Right renal pelvis (tissue), 4 donors: ENCODE measurements around the gene DSTYK. TPM values are rescaled to one million over a fixed set of nuclear protein-coding genes. Genes with fewer than 3 reads are reported as not detected.
"Not testable (repeated sequence)": the region's sequence is repeated elsewhere in the genome, so short reads cannot be mapped to it uniquely, and the experiment has no call there.

Source experiments
- DNase-seq, 4 donors: peaks; one replicate each; pipeline ENCODE4 v3.0.0-alpha.2; 2013; ENCODE audit warnings: low read depth in 4 of 4, low spot score in 3 of 4, missing footprints in 1 of 4
- polyA plus RNA-seq, 4 donors: library from polyadenylated mRNA; unstranded; fragments of 120-200 nt; gene quantifications; one replicate each; pipeline ENCODE4 v1.2.1, GENCODE V29; 2013; ENCODE audit not compliant: insufficient read length in 4 of 4

Gene DSTYK
- polyA plus RNA-seq, 4 donors = 18.6 to 21.6 (median 20.7) TPM

DNA sequence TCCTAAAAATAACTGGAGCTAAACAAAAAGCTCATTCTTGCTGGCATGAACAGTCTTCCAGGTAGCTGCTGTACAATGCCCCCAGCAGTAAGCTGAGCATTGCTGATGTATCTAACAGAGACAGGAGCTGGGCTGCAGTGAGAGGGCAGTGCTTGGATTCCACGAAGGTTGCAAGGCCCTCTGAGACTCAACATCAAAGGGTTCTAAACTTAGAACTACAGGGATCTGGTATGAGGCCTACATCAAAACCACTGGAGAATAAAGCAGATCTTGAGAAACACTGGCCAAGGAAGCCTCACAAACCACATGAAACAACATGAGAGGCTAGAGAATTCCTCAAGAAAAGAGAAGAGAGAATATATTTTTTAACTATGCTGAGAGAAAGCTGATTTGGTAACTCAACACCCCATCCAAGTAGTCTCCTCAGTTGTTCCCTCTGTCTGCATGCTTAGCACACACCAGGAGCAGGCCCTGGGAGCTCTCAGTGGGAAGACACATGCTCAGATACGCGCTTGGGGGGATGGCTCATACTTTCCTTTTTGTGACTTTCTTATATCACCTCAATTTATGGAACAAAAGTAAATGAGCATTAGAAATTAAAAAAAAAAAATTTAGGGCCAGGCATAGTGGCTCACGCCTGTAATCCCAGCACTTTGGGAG is 27.7 kb downstream of the DSTYK start:
- no peak for DNase-seq

DNA sequence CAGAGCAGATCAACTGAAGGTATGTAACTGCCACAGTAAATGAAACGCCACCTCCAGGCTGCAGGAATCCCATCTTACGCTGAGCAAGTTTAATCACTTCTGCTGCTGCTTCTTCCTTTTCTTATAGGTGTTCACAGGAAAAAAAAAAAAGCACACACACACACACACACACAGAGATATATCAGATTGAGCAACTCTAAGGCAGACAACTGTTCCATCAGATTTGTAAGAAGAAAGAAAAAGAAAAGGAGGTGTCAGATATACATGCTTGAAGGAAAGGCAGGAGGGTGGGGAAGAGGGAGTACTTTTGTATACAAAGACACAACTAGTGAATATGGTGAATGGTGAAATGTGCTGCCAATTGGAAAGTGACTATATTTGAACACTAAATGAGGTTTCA is 28.6 kb downstream of the DSTYK start:
- no peak for DNase-seq

DNA sequence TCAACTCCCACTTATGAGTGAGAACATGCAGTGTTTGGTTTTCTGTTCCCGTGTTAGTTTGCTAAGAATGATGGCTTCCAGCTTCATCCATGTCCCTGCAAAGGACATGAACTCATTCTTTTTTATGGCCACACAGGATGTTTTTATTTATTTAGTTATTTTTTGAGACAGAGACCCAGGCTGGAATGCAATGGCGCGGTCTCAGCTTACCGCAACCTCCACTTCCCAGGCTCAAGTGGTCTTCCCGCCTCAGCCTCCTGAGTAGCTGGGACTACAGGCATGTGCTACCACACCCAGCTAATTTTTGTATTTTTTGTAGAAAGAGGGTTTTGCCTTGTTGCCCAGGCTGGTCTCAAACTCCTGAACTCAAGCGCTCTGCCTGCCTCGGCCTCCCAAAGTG is 31.2 kb downstream of the DSTYK start:
- not testable (repeated sequence) for DNase-seq

DNA sequence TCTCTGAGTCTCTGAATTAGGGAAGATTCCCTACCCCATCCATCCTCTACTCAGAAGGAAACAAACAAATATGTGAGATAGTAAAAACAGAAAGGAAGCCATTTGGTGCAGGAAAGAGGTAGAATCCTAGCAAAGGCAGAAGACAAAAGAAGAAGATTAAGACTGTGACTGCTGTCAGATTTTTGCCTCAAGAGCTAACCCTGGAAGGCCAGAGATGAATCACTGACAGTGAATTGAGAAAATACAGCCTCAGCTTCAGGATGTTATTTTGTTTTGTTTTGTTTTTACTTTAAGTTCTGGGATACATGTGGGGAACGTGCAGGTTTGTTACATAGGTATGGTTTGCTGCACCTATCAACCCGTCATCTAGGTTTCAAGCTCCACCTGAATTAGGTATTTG is 31.7 kb downstream of the DSTYK start:
- DNase-seq = no peak

DNA sequence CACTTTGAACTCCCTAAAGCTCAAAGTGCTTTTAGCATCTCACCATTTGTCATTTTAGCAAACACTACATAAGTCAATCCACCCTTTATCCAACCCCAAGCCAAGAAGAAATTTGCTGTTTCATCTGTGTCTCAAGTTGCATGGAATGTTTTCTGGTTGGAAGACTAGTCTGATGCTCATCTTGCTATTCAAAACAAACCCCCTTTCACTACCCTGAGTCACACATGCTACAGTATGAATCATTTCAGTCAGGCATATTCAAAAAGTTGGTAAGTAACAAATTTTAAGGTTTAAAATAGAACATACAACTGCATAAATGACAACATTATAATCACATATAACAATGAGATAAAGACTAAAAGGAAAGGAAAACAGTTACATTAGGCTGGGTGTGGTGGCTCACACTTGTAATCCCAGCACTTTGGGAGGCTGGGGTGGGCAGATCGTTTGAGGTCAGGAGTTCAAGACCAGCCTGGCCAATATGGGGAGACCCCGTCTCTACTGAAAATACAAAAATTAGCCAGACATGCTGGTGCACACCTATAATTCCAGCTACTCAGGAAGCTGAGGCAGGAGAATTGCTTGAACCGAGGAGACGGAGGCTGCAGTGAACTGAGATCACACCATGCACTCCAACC is 38.7 kb downstream of the DSTYK start:
- no peak for DNase-seq

DNA sequence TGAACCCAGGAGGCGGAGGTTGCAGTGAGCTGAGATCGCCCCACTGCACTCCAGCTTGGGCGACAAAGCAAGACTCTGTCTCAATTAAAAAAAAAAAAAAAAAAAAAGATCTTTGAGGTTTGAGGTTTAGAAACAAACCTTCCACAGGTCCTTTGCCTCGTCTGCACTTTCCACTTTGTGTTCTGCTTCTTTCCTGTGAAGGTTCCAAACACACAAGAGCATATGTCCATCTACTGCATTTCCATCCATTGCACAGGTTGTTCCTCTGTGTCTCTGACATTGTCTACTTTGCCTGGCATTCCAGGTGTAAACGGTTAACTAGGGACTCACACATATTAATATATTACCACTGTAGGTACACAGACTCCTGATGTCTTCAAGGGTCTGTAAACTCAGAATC is 40.1 kb downstream of the DSTYK start:
- no peak for DNase-seq

DNA sequence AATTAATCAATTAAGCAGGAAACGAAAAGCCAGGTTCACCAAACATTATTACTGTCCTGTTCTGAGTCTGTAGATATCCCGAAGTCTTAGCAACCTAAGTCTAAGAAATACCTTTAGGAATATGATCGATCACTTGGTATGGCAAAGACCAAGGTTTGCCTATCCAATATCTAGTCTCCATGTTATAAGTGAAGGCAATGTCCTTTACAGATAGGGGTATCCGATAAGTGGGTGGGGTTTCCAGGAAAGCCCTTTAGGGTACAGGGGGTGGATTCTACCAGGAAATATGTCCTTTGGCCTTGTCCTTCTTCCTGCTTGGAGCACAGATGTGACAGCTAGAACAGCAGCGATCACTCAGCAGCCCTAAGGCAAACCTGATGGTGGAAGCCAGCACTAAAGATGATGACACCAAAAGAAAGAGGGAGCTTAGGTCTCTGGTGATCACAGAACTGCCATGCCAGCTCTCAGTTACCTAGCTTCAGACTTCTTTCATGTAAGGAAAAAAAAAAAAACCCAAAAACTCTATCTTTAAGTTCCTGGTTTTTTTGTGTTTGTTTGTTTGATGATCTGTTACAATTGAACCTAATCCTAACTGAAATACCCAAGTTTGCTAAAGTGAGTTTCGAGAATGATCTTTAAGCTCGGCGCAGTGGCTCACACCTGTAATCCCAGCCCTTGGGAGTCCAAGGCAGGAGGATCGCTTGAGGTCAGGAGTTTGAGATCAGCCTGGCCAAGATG is 40.8 kb downstream of the DSTYK start:
- DNase-seq = no peak

DNA sequence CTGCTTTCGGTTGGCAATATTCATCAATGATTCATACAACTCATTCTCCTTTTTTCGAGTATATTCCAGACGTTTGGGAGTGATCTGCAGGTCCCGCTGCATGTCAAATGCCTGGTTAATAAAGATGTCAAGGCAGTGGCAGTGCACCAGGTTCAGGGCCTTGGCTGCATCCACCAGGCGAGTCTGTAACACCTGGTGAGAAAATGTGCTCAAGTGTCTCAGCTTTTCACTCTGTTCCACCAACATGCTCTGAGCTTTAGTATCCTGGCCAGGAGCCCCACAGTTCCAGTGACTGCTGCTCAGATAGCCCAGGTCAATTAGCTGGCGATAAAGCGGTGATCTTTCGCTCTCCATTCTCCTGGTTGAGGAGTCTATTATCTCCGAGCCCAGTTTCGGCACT is 42.3 kb downstream of the DSTYK start:
- DNase-seq = no peak

DNA sequence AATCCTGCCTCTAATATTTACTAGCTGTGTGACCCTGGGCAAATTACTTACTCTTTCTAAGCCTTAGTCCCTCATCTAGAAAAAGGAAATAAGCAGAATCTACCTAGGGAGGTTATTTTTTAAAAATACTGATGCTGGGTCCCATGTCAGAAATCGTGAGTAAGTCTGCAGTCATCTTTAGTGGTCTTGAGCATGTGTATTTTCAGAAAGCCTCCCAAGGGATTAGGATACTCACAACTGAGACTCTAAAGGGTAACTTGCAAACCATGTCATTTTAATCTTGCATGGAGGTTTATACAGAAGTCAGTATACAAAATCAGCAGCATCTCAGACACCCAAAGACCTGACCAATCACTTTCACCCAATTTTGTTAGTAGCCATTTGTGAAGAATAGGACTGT is 43.2 kb downstream of the DSTYK start:
- no peak for DNase-seq

DNA sequence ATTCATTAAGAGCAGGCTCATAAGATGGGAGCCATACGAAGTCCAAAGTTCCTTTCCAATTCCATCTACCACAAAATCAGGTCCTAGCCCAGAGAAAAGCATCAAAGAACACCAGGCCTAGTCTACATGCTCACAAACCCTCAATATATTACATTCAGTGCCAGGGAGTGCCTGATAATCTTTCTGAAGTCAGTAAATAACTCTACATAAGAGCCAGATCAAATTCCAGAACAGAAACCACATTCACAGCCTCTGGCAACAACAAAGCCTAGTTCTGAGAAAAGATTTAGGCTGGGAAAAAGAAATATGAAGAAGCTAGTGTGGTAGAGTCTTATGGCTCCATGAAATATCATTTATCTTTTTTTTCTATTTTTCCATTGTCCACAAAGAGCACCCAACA is 49.2 kb downstream of the DSTYK start:
- no peak for DNase-seq

DNA sequence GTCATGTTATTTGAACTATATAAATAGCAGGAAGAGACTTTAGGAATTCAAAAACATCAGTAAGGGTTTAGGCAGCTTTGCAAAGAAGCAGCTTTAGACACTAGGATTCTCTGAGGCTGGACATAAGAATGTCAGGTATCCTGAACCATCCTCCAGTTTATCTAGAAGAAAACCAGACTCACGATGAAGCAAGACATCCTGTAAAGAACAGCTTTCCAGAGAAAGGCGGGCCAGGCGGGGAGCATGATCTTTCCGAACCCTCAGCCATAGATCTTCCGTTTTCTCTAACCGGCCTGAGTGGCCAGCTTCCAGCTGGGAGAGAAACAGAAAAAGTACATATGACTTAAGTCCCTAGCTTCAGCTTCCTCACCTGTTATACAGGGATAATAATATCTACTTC is 50.4 kb downstream of the DSTYK start:
- DNase-seq = no peak

DNA sequence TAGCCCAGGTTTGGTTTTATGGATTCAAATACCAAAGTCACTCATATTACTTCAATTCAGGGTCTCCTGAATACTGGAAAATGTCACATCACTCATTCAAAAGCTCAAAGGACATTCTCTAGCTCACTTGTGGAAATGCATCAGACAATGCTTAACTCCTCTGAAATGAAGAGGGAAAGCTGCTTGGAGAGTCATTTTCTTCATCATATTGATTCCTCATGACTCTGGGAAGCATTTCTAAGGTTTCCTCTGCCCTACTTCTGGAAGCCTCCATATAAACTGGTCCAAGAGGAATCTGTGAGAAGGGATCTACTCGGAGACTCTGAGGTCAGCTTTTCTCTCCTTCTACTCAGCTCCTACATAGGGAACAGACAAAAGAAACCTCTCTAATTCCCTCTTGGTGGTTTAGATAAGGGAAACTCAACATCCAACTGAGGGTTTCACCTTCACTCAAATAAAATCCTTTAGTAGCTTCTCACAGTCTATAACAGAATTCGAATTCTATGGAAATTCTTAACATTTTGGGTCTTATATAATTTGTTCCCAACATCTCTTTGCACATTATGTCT is 53.4 kb downstream of the DSTYK start:
- DNase-seq = no peak

DNA sequence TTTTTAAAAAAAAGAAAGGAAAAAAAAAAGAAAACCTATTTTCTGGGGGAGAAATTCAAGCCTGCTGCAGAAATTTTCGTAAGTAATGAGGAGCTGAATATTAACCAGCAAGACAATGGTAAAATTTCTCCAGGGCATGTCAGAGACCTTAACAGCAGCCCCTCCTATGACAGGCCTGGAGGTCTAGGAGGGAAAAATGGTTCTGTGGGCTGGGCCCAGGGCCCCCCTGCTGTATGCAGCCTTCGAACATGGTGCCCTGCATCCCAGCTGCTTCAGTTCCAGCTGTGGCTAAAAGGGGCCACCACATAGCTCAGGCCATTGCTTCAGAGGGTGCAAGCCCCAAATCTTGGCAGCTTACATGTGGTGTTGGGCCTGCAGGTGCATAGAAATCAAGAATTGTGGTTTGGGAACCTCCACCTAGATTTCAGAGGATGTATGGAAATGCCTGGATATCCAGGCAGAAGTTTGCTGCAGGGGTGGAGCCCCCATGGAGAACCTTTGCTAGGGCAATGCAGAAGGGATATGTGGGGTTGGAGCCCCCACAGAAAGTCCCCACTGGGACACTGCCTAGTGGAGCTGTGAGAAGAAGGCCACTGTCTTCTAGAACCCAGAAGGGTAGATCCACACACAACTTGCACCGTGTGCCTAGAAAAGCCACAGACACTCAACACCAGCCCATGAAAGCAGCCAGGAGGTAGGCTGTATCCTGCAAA is 55.7 kb downstream of the DSTYK start:
- DNase-seq = not testable (repeated sequence)

DNA sequence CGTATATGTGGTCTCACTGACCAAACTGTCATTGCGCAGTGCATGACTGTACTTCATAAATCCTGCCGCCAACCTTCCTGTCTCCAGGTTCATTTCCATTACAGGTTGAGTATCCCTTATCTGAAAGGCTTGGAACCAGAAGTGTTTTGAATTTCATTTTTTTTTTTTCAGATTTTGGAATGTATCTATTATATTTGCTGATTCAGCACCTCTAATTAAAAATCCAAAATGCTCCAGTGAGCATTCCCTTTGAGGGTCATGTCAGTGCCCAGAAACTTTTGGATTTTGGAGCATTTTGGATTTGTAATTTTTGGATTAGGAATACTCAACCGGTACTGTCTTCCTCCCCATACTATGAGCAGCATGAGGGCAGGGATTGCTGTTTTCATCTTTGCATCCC is 59.0 kb downstream of the DSTYK start:
- DNase-seq = no peak

DNA sequence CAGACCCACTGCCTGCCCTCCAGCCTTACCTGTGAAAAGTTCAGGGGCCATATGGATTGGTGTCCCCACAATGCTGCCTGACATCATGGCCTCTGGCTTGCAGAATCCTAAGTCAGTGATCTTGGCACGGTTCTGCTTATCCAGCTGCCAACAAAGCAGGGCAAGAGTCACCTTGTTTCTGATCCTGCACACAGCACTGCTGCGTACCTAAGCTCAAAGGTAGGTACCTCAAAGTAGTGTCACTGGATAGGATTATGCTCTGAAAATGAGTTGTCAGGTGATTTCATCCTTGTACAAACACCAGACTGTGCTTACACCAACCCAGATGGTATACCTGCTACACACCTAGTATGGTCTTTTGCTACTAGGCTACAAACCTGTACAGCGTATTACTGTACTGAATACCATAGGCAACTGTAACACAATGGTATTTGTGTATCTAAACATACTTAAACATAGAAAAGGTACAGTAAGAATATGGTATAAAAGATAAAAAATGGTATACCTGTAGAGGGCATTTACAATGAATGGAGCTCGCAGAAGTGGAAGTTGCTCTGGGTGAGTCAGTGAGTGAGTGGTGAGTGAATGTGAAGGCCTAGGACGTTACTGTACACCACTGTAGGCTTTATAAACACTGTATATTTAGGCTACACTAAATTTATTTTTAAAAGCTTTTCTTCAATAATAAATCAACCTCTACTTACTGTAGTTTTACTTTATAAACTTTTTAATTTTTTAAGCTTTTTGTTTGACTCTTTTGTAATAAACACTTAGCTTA is 60.7 kb downstream of the DSTYK start:
- DNase-seq = no peak

DNA sequence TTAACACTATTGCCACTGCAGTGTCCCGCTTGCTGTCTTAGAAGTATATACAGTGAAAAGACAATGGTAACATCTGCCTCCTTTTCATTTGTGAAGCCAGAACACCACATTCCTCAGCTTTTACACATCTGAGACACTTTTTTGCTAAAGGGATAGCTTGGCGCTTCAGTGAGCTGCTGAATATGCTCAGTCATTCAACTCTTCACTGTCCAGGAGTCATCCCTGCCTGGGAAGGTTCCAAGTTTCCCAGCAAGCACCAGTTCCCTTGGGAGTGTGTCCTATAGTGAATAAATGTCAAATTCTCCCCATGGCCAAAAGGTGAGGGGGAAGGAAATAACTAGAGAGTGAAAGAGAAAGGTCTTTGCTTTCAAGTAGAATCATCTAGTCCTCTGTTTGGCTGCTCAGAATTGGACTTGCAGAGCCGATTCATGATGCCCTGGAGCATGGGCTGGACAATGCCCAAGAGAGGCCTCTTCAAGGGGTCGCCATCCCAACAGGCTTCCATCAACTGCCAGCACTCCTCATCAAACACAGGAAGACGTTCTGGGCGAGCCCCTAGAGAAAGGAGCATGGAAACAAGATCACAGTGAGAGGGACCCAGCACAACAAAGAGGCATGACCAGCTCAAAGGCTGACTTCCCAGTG is 64.2 kb downstream of the DSTYK start:
- no peak for DNase-seq

DNA sequence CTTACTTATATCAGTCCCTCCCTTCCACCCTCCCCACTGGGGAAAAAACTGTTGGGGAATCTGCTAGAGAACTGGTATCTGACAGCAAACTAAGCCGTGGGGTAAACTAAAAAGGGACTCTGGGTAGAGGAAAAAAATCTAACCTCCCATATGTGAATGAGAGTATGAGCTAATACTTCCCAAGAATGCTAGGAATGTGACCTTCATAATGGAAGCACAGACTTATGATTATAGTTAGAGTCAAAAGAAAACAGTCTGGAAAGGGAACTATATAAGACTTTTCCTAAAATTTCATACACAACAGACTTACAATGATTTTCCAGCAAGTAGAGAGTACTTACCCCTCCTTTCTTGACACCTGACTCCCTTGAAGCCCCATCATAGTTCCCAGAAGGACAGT is 66.8 kb downstream of the DSTYK start:
- no peak for DNase-seq

DNA sequence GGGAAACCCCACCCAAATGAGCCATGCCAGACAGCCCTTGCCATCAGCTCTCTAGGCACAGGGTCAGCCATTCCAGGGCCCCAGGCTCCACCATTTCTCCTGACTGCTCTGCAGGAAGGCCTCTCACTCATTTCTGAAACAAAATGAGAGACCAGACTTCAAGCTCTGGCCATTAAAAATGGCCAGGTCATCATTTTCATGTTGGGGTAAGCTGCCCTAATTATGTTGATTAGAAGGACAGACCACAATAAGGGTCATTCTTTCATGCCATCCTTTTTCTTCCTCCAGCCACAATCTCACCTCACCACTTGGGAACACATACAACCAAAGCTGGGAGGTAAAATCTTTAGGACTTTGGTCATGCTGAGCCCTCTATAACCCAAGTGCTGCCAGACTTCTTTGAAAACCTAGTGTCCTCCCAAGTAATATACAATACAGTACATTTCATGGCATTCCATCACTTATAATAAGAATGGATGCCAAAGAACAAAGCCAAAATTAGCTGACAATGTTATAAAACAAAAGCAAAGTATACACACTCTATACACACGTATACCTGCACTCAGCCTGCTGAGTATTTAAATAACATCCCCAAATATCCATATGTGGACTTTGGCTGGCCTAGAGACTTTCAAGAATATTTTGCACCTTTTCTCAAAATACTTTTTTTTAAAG is 67.3 kb downstream of the DSTYK start:
- no peak for DNase-seq

DNA sequence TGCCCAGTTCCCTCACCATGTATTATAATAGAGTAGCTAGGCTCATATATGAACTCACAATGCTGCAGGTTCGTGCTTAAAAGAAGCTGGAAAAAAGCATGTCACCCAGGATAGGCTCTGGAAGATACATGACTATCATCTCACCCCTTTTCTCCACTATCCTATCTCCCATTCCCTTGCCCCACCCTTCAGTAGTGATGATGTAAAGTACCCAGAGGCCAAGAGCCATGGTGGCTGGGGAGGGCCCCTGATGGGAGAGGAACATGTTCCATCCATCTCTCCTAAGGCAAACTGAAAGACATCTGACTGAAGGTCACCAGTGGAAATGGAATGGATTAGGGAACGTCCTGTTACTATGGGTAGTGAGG is 69.4 kb downstream of the DSTYK start:
- no peak for DNase-seq
